ENCODE data around the gene ECE1. TPM values are rescaled to one million over a fixed set of nuclear protein-coding genes. Genes with fewer than 3 reads are reported as not detected.

The ECE1 gene
- total and polyA plus RNA-seq, 2 of the 13 experiments (the other 11 are each of a cell fraction or from before 2014, with no cell fraction given), result 13.5 to 21.2 TPM

DNA sequence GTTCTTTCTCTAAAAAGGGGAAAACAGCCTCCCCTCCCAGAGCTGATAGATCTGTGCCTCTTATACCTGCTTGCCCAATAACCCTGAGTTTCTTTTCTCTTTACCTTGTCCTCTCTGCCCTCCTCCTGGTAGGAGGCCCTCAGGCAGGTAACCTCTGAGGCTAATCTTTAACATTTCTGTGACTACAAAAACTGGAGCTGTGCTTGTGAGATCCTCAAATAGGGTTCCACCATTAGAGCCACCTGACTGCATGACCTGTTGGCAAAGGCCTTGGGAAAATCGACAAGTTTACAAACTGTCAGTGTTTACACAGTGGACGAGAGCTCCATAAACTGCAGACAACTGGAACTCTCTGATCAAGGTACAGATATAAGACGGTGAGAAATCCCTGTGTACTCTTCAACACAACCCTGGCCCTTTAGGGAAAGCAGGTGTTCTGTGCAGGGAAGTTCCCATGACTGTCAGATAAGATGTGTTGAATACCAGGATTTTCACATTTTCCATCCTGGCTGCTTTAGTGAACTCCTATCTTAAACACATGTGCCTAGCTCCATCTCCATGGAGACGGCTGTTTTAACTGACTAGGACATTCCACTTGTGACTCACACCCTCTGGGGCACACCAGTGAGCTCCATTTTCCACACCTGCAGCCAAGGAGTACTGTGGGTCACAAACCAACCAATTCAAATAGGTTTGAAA, 38.3 kb downstream of the ECE1 start (continued):
- TF ChIP-seq, protein P1, sequence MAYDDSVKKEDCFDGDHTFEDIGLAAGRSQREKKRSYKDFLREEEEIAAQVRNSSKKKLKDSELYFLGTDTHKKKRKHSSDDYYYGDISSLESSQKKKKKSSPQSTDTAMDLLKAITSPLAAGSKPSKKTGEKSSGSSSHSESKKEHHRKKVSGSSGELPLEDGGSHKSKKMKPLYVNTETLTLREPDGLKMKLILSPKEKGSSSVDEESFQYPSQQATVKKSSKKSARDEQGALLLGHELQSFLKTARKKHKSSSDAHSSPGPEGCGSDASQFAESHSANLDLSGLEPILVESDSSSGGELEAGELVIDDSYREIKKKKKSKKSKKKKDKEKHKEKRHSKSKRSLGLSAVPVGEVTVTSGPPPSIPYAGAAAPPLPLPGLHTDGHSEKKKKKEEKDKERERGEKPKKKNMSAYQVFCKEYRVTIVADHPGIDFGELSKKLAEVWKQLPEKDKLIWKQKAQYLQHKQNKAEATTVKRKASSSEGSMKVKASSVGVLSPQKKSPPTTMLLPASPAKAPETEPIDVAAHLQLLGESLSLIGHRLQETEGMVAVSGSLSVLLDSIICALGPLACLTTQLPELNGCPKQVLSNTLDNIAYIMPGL (CRISPR knock-in tag; IDR thresholded peaks at IDR 0.05; ENCODE audit: borderline replicate concordance in 1 of 2, low read depth in 1 of 2), result no peak
- no peak for TF ChIP-seq SP140L (CRISPR knock-in tag; IDR thresholded peaks at IDR 0.05; ENCODE audit: borderline replicate concordance)
- TF ChIP-seq, protein P2, sequence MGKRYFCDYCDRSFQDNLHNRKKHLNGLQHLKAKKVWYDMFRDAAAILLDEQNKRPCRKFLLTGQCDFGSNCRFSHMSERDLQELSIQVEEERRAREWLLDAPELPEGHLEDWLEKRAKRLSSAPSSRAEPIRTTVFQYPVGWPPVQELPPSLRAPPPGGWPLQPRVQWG (CRISPR knock-in tag; IDR thresholded peaks at IDR 0.05; ENCODE audit: borderline replicate concordance, low read depth), result no peak
- no peak for TF ChIP-seq ZNF816 (CRISPR knock-in tag; IDR thresholded peaks at IDR 0.05; ENCODE audit: borderline replicate concordance)
- no peak for TF ChIP-seq ZSCAN25 (CRISPR knock-in tag; IDR thresholded peaks at IDR 0.05)
- no peak for TF ChIP-seq TAF15 (IDR thresholded peaks at IDR 0.05; ENCODE audit: low read depth, low read length, poor library complexity, severe bottlenecking)
- TF ChIP-seq, protein P3, sequence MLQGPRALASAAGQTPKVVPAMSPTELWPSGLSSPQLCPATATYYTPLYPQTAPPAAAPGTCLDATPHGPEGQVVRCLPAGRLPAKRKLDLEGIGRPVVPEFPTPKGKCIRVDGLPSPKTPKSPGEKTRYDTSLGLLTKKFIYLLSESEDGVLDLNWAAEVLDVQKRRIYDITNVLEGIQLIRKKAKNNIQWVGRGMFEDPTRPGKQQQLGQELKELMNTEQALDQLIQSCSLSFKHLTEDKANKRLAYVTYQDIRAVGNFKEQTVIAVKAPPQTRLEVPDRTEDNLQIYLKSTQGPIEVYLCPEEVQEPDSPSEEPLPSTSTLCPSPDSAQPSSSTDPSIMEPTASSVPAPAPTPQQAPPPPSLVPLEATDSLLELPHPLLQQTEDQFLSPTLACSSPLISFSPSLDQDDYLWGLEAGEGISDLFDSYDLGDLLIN (CRISPR knock-in tag; IDR thresholded peaks at IDR 0.05; ENCODE audit: borderline replicate concordance), result no peak
- TF ChIP-seq, protein P4, sequence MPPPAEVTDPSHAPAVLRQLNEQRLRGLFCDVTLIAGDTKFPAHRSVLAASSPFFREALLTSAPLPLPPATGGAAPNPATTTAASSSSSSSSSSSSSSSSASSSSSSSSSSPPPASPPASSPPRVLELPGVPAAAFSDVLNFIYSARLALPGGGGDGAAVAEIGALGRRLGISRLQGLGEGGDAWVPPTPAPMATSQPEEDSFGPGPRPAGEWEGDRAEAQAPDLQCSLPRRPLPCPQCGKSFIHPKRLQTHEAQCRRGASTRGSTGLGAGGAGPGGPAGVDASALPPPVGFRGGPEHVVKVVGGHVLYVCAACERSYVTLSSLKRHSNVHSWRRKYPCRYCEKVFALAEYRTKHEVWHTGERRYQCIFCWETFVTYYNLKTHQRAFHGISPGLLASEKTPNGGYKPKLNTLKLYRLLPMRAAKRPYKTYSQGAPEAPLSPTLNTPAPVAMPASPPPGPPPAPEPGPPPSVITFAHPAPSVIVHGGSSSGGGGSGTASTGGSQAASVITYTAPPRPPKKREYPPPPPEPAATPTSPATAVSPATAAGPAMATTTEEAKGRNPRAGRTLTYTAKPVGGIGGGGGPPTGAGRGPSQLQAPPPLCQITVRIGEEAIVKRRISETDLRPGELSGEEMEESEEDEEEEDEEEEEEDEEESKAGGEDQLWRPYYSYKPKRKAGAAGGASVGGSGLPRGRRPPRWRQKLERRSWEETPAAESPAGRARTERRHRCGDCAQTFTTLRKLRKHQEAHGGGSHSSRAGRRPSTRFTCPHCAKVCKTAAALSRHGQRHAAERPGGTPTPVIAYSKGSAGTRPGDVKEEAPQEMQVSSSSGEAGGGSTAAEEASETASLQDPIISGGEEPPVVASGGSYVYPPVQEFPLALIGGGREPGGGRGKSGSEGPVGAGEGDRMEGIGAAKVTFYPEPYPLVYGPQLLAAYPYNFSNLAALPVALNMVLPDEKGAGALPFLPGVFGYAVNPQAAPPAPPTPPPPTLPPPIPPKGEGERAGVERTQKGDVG (CRISPR knock-in tag; IDR thresholded peaks at IDR 0.05; ENCODE audit: borderline replicate concordance), result no peak
- TF ChIP-seq ZNF441 (CRISPR knock-in tag; IDR thresholded peaks at IDR 0.05; ENCODE audit: borderline replicate concordance), result peak; percentile 26; the same call in 1 of the 2 replicates
- TF ChIP-seq ZNF839 (CRISPR knock-in tag; IDR thresholded peaks at IDR 0.05; ENCODE audit: borderline replicate concordance), result no peak
- TF ChIP-seq CBX1 (IDR thresholded peaks at IDR 0.05; ENCODE audit: low read depth), result no peak
- TF ChIP-seq, protein P5, sequence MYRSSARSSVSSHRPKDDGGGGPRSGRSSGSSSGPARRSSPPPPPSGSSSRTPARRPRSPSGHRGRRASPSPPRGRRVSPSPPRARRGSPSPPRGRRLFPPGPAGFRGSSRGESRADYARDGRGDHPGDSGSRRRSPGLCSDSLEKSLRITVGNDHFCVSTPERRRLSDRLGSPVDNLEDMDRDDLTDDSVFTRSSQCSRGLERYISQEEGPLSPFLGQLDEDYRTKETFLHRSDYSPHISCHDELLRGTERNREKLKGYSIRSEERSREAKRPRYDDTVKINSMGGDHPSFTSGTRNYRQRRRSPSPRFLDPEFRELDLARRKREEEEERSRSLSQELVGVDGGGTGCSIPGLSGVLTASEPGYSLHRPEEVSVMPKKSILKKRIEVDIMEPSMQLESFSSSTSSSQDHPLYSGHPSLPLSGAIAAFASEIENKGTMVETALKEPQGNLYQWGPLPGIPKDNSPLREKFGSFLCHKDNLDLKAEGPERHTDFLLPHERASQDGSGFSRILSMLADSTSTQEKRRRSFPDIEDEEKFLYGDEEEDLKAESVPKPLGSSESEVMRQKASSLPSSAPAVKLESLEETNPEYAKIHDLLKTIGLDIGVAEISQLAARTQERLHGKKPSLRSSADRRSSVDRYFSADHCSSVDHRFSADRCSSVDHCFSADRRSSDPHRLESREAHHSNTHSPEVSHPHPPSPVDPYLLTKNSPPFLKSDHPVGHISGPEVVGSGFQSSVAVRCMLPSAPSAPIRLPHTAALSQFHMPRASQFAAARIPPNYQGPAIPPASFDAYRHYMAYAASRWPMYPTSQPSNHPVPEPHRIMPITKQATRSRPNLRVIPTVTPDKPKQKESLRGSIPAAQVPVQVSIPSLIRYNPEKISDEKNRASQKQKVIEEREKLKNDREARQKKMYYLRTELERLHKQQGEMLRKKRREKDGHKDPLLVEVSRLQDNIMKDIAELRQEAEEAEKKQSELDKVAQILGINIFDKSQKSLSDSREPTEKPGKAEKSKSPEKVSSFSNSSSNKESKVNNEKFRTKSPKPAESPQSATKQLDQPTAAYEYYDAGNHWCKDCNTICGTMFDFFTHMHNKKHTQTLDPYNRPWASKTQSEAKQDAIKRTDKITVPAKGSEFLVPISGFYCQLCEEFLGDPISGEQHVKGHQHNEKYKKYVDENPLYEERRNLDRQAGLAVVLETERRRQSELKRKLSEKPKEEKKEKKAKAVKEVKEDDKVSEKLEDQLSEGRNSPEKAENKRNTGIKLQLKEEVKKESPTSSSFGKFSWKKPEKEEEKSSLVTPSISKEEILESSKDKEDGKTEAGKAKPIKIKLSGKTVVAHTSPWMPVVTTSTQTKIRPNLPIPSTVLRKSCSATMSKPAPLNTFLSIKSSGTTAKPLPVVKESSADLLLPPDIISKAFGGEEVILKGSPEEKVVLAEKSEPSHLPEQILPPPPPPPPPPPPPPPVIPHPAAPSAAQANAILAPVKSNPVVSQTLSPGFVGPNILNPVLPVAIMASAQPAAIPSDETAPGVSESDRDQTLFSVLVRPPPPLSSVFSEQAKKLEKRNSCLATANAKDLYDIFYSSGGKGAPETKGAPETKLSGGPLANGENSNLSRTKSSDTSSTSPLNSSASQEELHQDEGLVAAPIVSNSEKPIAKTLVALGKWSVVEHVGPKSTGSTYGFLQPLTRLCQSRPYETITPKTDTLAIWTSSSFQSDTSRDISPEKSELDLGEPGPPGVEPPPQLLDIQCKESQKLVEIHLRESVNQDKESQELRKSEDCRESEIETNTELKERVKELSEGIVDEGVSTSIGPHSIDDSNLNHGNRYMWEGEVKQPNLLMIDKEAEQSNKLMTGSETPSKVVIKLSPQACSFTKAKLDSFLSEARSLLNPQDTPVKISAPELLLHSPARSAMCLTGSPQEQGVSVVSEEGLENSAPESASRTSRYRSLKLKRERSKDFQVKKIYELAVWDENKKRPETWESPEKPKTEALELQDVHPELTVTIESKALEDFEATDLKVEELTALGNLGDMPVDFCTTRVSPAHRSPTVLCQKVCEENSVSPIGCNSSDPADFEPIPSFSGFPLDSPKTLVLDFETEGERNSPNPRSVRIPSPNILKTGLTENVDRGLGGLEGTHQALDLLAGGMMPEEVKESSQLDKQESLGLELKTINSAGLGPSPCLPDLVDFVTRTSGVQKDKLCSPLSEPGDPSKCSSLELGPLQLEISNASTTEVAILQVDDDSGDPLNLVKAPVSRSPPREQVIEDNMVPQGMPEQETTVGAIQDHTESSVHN (CRISPR knock-in tag; IDR thresholded peaks at IDR 0.05), result no peak

Measured in HepG2 (cell line).